Naive B cell (primary cell): ENCODE results near the gene OXNAD1. TPM values are rescaled to one million over a fixed set of nuclear protein-coding genes. Genes with fewer than 3 reads are reported as not detected.

Experiments used
- ATAC-seq, 2 donors: fragments of 150-1000 bp; cut with Tn5 transposase; 2 replicates each; pipeline ENCODE4 v1.10.0; 2021; ENCODE audit warnings: low read depth in 2 of 2, mild to moderate bottlenecking in 2 of 2, moderate library complexity in 2 of 2
- DNase-seq: peaks from one replicate; pipeline ENCODE4 v3.0.0; 2022
- H3K27ac Mint-ChIP-seq, 6 donors: one replicate each; pipeline ENCODE4 v1.8.0; 2020 to 2022; ENCODE audit warnings: mild to moderate bottlenecking in 6 of 6, mixed read lengths in 6 of 6, moderate library complexity in 5 of 6, inconsistent platforms in 2 of 6
- H3K27me3 Mint-ChIP-seq, 3 donors: one replicate each; pipeline ENCODE4 v1.8.0; 2021 to 2022; ENCODE audit warnings: mixed read lengths in 3 of 3, mild to moderate bottlenecking in 1 of 3
- H3K36me3 Mint-ChIP-seq, 2 donors: one replicate each; pipeline ENCODE4 v1.8.0; 2020 to 2022; ENCODE audit warnings: mixed read lengths in 2 of 2, inconsistent platforms in 1 of 2, mild to moderate bottlenecking in 1 of 2
- H3K4me1 Mint-ChIP-seq, 3 donors: one replicate each; pipeline ENCODE4 v1.8.0; 2020 to 2022; ENCODE audit warnings: mixed read lengths in 3 of 3, inconsistent platforms in 1 of 3, mild to moderate bottlenecking in 1 of 3, moderate library complexity in 1 of 3
- H3K4me3 Mint-ChIP-seq, 8 donors: one replicate each; pipeline ENCODE4 v1.8.0; 2020 to 2022; ENCODE audit warnings: mild to moderate bottlenecking in 8 of 8, mixed read lengths in 8 of 8, moderate library complexity in 8 of 8, inconsistent platforms in 2 of 8
- H3K9me3 Mint-ChIP-seq, 7 donors: one replicate each; pipeline ENCODE4 v1.8.0; 2020 to 2022; ENCODE audit warnings: mixed read lengths in 7 of 7, mild to moderate bottlenecking in 5 of 7, inconsistent platforms in 2 of 7, moderate library complexity in 1 of 7
- polyA plus RNA-seq, 6 donors: library from polyadenylated mRNA; unstranded; fragments of 300-500 nt; fragmentation: Illumina TruSeq; gene quantifications; one replicate each; pipeline ENCODE4 v1.2.3, GENCODE V29; 2021; ENCODE audit warnings: low read depth in 6 of 6

The OXNAD1 gene
- polyA plus RNA-seq, 6 donors from 2014 or later, result 1.4 to 10.8 (median 6.7) TPM

GRCh38 chr3:16290007-16290826, 25.2 kb downstream of the OXNAD1 start:
- Mint-ChIP-seq H3K4me1 (peaks cover 17 to 42% (median 23%) of the 10 kb centered on the region in 3 donors), H3K27me3 (no peaks in the 10 kb centered on the region), H3K36me3 (peaks cover 0 to under 1% of the 10 kb centered on the region in 2 donors), H3K4me3 (peak overlapping the region in 3 of 8 donors; percentile 16 to 58 (median 45)), H3K27ac (peak overlapping the region in 3 of 6 donors; percentile 14 to 63 (median 15)), H3K9me3 (no peaks in the 10 kb centered on the region)
- DNase-seq (peak; percentile 30), ATAC-seq (peak; percentile 43 to 54)

- Mint-ChIP-seq H3K27me3 (no peaks in the 10 kb centered on the region), H3K4me1 (peaks cover 23 to 45% (median 29%) of the 10 kb centered on the region in 3 donors), H3K27ac (peak overlapping the region in 2 of 6 donors; percentile 14 to 63), H3K9me3 (no peaks in the 10 kb centered on the region), H3K36me3 (peaks cover 5 to 7% of the 10 kb centered on the region in 2 donors), H3K4me3 (peak overlapping the region in 3 of 8 donors; percentile 16 to 56 (median 45))
- ATAC-seq (peak; percentile 52 to 61), DNase-seq (no peak)
Observed at GRCh38 chr3:16290827-16291196, 25.8 kb downstream of the OXNAD1 start.

- Mint-ChIP-seq H3K4me1 (peaks cover 26 to 44% (median 30%) of the 10 kb centered on the region in 3 donors), H3K27ac (peak overlapping the region in 1 of 6 donors; percentile 4), H3K9me3 (peaks cover 0 to 6% (median 0%) of the 10 kb centered on the region in 7 donors), H3K4me3 (no peak overlapping the region), H3K27me3 (no peaks in the 10 kb centered on the region), H3K36me3 (peaks cover 11 to 17% of the 10 kb centered on the region in 2 donors)
- DNase-seq (no peak), ATAC-seq (no peak)
Observed at GRCh38 chr3:16294844-16295243, 29.8 kb downstream of the OXNAD1 start.

- peak; percentile 11 for DNase-seq
- Mint-ChIP-seq H3K36me3 (peaks cover 11 to 17% of the 10 kb centered on the region in 2 donors), H3K4me3 (peak overlapping the region in 3 of 8 donors; percentile 14 to 43 (median 26)), H3K9me3 (peaks cover 0 to 6% (median 0%) of the 10 kb centered on the region in 7 donors), H3K27ac (peak overlapping the region in 3 of 6 donors; percentile 0 to 70 (median 69)), H3K27me3 (no peaks in the 10 kb centered on the region), H3K4me1 (peaks cover 28 to 44% (median 32%) of the 10 kb centered on the region in 3 donors)
- ATAC-seq, result peak; percentile 37 to 66
Observed at GRCh38 chr3:16295298-16295890, 30.4 kb downstream of the OXNAD1 start.

- ATAC-seq, result no peak
- Mint-ChIP-seq H3K36me3 (peaks cover 14 to 30% of the 10 kb centered on the region in 2 donors), H3K9me3 (peaks cover 0 to 6% (median 0%) of the 10 kb centered on the region in 7 donors), H3K4me3 (peak overlapping the region in 1 of 8 donors; percentile 86), H3K27ac (peak overlapping the region in 4 of 6 donors; percentile 57 to 95 (median 77)), H3K27me3 (no peaks in the 10 kb centered on the region), H3K4me1 (peaks cover 33 to 57% (median 35%) of the 10 kb centered on the region in 3 donors)
- DNase-seq, result no peak
Observed at GRCh38 chr3:16297997-16298885, 33.2 kb downstream of the OXNAD1 start.

- peaks cover 16 to 33% of the 10 kb centered on the region in 2 donors for H3K36me3 Mint-ChIP-seq
- ATAC-seq, result no peak
- H3K4me1 Mint-ChIP-seq, result peaks cover 35 to 59% (median 37%) of the 10 kb centered on the region in 3 donors
- no peak overlapping the region for H3K4me3 Mint-ChIP-seq
- H3K27me3 Mint-ChIP-seq, result no peaks in the 10 kb centered on the region
- peaks cover 0 to 6% (median 0%) of the 10 kb centered on the region in 7 donors for H3K9me3 Mint-ChIP-seq
- peak overlapping the region in 1 of 6 donors; percentile 80 for H3K27ac Mint-ChIP-seq
- DNase-seq, result no peak
Observed at GRCh38 chr3:16298891-16299290, 33.9 kb downstream of the OXNAD1 start.

- Mint-ChIP-seq H3K27me3 (no peaks in the 10 kb centered on the region), H3K27ac (peak overlapping the region in 4 of 6 donors; percentile 27 to 82 (median 64)), H3K36me3 (peaks cover 16 to 39% of the 10 kb centered on the region in 2 donors), H3K4me1 (peaks cover 35 to 59% (median 37%) of the 10 kb centered on the region in 3 donors), H3K9me3 (peaks cover 0 to 6% (median 0%) of the 10 kb centered on the region in 7 donors), H3K4me3 (peak overlapping the region in 3 of 8 donors; percentile 4 to 50 (median 40))
- ATAC-seq, result no peak
- no peak for DNase-seq
Observed at GRCh38 chr3:16299746-16300145, 34.7 kb downstream of the OXNAD1 start.

- peaks cover 0 to 6% (median 0%) of the 10 kb centered on the region in 7 donors for H3K9me3 Mint-ChIP-seq
- peak; percentile 55 to 61 for ATAC-seq
- H3K4me1 Mint-ChIP-seq, result peaks cover 33 to 59% (median 35%) of the 10 kb centered on the region in 3 donors
- H3K27ac Mint-ChIP-seq, result peak overlapping the region in 4 of 6 donors; percentile 27 to 82 (median 64)
- peak overlapping the region in 5 of 8 donors; percentile 4 to 72 (median 47) for H3K4me3 Mint-ChIP-seq
- no peak for DNase-seq
- no peaks in the 10 kb centered on the region for H3K27me3 Mint-ChIP-seq
- H3K36me3 Mint-ChIP-seq, result peaks cover 15 to 39% of the 10 kb centered on the region in 2 donors
Observed at GRCh38 chr3:16300307-16300706, 35.3 kb downstream of the OXNAD1 start.

GRCh38 chr3:16300881-16301359, 35.9 kb downstream of the OXNAD1 start:
- peak; percentile 84 for ATAC-seq
- peak overlapping the region in 7 of 8 donors; percentile 45 to 90 (median 72) for H3K4me3 Mint-ChIP-seq
- peaks cover 0 to 6% (median 0%) of the 10 kb centered on the region in 7 donors for H3K9me3 Mint-ChIP-seq
- peaks cover 10 to 33% of the 10 kb centered on the region in 2 donors for H3K36me3 Mint-ChIP-seq
- peak overlapping the region; percentile 44 to 88 (median 80) for H3K27ac Mint-ChIP-seq
- DNase-seq, result peak; percentile 32
- no peaks in the 10 kb centered on the region for H3K27me3 Mint-ChIP-seq
- H3K4me1 Mint-ChIP-seq, result peaks cover 28 to 55% (median 29%) of the 10 kb centered on the region in 3 donors

GRCh38 chr3:16301507-16301906, 36.5 kb downstream of the OXNAD1 start:
- ATAC-seq (no peak), DNase-seq (no peak)
- H3K36me3 Mint-ChIP-seq, result peaks cover 6 to 27% of the 10 kb centered on the region in 2 donors
- H3K27ac Mint-ChIP-seq, result peak overlapping the region in 5 of 6 donors; percentile 44 to 92 (median 80)
- no peaks in the 10 kb centered on the region for H3K27me3 Mint-ChIP-seq
- H3K4me3 Mint-ChIP-seq, result peak overlapping the region in 4 of 8 donors; percentile 25 to 90 (median 69)
- H3K4me1 Mint-ChIP-seq, result peaks cover 27 to 54% (median 28%) of the 10 kb centered on the region in 3 donors
- peaks cover 0 to 6% (median 0%) of the 10 kb centered on the region in 7 donors for H3K9me3 Mint-ChIP-seq

GRCh38 chr3:16302082-16302631, 37.1 kb downstream of the OXNAD1 start:
- ATAC-seq, result no peak
- H3K36me3 Mint-ChIP-seq, result peaks cover 9 to 28% of the 10 kb centered on the region in 2 donors
- H3K4me3 Mint-ChIP-seq, result no peak overlapping the region
- H3K9me3 Mint-ChIP-seq, result peaks cover 0 to 1% (median 0%) of the 10 kb centered on the region in 7 donors
- DNase-seq, result no peak
- H3K4me1 Mint-ChIP-seq, result peaks cover 27 to 54% (median 28%) of the 10 kb centered on the region in 3 donors
- no peaks in the 10 kb centered on the region for H3K27me3 Mint-ChIP-seq
- no peak overlapping the region for H3K27ac Mint-ChIP-seq

GRCh38 chr3:16303037-16303575, 38.1 kb downstream of the OXNAD1 start:
- Mint-ChIP-seq H3K36me3 (peaks cover 11 to 34% of the 10 kb centered on the region in 2 donors), H3K27me3 (no peaks in the 10 kb centered on the region), H3K27ac (peak overlapping the region in 2 of 6 donors; percentile 46 to 70), H3K9me3 (no peaks in the 10 kb centered on the region), H3K4me1 (peaks cover 26 to 53% (median 26%) of the 10 kb centered on the region in 3 donors), H3K4me3 (no peak overlapping the region)
- DNase-seq (no peak), ATAC-seq (no peak)
